Muscle layer of colon (tissue), 2 donors: Measurements from ENCODE around the gene GAREM1.

Experiments
- H3K27ac ChIP-seq: one replicate; pipeline ENCODE4 v1.7.0; 2013; ENCODE audit warnings: low read depth, mild to moderate bottlenecking, low read length, moderate library complexity
- H3K27me3 ChIP-seq, 2 donors: one replicate each; pipeline ENCODE4 v1.7.0; 2013; ENCODE audit warnings: low read length in 2 of 2, mild to moderate bottlenecking in 2 of 2; ENCODE audit not compliant: insufficient read depth in 2 of 2, control insufficient read depth in 1 of 2
- H3K36me3 ChIP-seq: one replicate; pipeline ENCODE4 v1.7.0; 2013; ENCODE audit warnings: mild to moderate bottlenecking, low read length; ENCODE audit not compliant: insufficient read depth
- H3K4me1 ChIP-seq: one replicate; pipeline ENCODE4 v1.7.0; 2013; ENCODE audit warnings: mild to moderate bottlenecking, low read length; ENCODE audit not compliant: insufficient read depth
- H3K4me3 ChIP-seq, 2 donors: one replicate each; pipeline ENCODE4 v1.7.0; 2013; ENCODE audit warnings: low read length in 2 of 2, low read depth in 1 of 2, mild to moderate bottlenecking in 1 of 2, moderate library complexity in 1 of 2
- H3K9ac ChIP-seq: one replicate; pipeline ENCODE4 v1.7.0; 2013; ENCODE audit warnings: low read length
- H3K9me3 ChIP-seq: one replicate; pipeline ENCODE4 v1.7.0; 2013; ENCODE audit warnings: mild to moderate bottlenecking, low read length
- donor health status: abdominal sarcoma.
- donor health status: Adenocarcinoma of cecum.

The GAREM1 gene

GRCh38 chr18:32454593-32454992 lies 16.1 kb downstream of the GAREM1 start:
- Histone ChIP-seq H3K36me3 (no peaks in the 10 kb centered on the region), H3K4me3 (no peak overlapping the region), H3K27ac (no peak overlapping the region), H3K9ac (no peak overlapping the region), H3K4me1 (peaks cover 19% of the 10 kb centered on the region), H3K27me3 (no peaks in the 10 kb centered on the region), H3K9me3 (no peaks in the 10 kb centered on the region)

GRCh38 chr18:32450874-32451273 lies 19.8 kb downstream of the GAREM1 start:
- no peak overlapping the region for H3K9ac ChIP-seq
- peaks cover 19% of the 10 kb centered on the region for H3K4me1 ChIP-seq
- H3K27me3 ChIP-seq: no peaks in the 10 kb centered on the region
- no peak overlapping the region for H3K4me3 ChIP-seq
- no peaks in the 10 kb centered on the region for H3K36me3 ChIP-seq
- no peak overlapping the region for H3K27ac ChIP-seq
- no peaks in the 10 kb centered on the region for H3K9me3 ChIP-seq

GRCh38 chr18:32450026-32450691 lies 20.5 kb downstream of the GAREM1 start:
- peaks cover 12% of the 10 kb centered on the region for H3K4me1 ChIP-seq
- H3K27ac ChIP-seq: no peak overlapping the region
- no peak overlapping the region for H3K4me3 ChIP-seq
- no peaks in the 10 kb centered on the region for H3K36me3 ChIP-seq
- no peak overlapping the region for H3K9ac ChIP-seq
- H3K9me3 ChIP-seq: no peaks in the 10 kb centered on the region
- no peaks in the 10 kb centered on the region for H3K27me3 ChIP-seq

GRCh38 chr18:32446780-32447179 lies 23.9 kb downstream of the GAREM1 start:
- no peaks in the 10 kb centered on the region for H3K4me1 ChIP-seq
- no peaks in the 10 kb centered on the region for H3K36me3 ChIP-seq
- no peak overlapping the region for H3K9ac ChIP-seq
- no peaks in the 10 kb centered on the region for H3K27me3 ChIP-seq
- no peak overlapping the region for H3K27ac ChIP-seq
- no peaks in the 10 kb centered on the region for H3K9me3 ChIP-seq
- no peak overlapping the region for H3K4me3 ChIP-seq

- Histone ChIP-seq H3K27ac (no peak overlapping the region), H3K36me3 (no peaks in the 10 kb centered on the region), H3K27me3 (no peaks in the 10 kb centered on the region), H3K9ac (no peak overlapping the region), H3K9me3 (no peaks in the 10 kb centered on the region), H3K4me1 (no peaks in the 10 kb centered on the region), H3K4me3 (no peak overlapping the region)
Measured at GRCh38 chr18:32445846-32446245, 24.8 kb downstream of the GAREM1 start.

GRCh38 chr18:32443706-32444215 lies 26.9 kb downstream of the GAREM1 start:
- Histone ChIP-seq H3K9ac (no peak overlapping the region), H3K4me3 (no peak overlapping the region), H3K4me1 (no peaks in the 10 kb centered on the region), H3K27ac (no peak overlapping the region), H3K9me3 (no peaks in the 10 kb centered on the region), H3K36me3 (no peaks in the 10 kb centered on the region), H3K27me3 (no peaks in the 10 kb centered on the region)

GRCh38 chr18:32443033-32443705 lies 27.5 kb downstream of the GAREM1 start:
- H3K27me3 ChIP-seq: no peaks in the 10 kb centered on the region
- H3K36me3 ChIP-seq: no peaks in the 10 kb centered on the region
- H3K9me3 ChIP-seq: no peaks in the 10 kb centered on the region
- H3K4me1 ChIP-seq: no peaks in the 10 kb centered on the region
- H3K9ac ChIP-seq: no peak overlapping the region
- H3K4me3 ChIP-seq: no peak overlapping the region
- H3K27ac ChIP-seq: no peak overlapping the region

GRCh38 chr18:32442575-32442974 lies 28.1 kb downstream of the GAREM1 start:
- H3K9me3 ChIP-seq: no peaks in the 10 kb centered on the region
- H3K36me3 ChIP-seq: no peaks in the 10 kb centered on the region
- peaks cover 3% of the 10 kb centered on the region for H3K4me1 ChIP-seq
- no peak overlapping the region for H3K4me3 ChIP-seq
- no peak overlapping the region for H3K9ac ChIP-seq
- H3K27ac ChIP-seq: no peak overlapping the region
- no peaks in the 10 kb centered on the region for H3K27me3 ChIP-seq

GRCh38 chr18:32441533-32441932 lies 29.1 kb downstream of the GAREM1 start:
- Histone ChIP-seq H3K27me3 (no peaks in the 10 kb centered on the region), H3K9ac (no peak overlapping the region), H3K9me3 (no peaks in the 10 kb centered on the region), H3K27ac (no peak overlapping the region), H3K4me1 (peaks cover 7% of the 10 kb centered on the region), H3K4me3 (no peak overlapping the region), H3K36me3 (no peaks in the 10 kb centered on the region)

GRCh38 chr18:32440518-32440917 lies 30.2 kb downstream of the GAREM1 start:
- no peak overlapping the region for H3K4me3 ChIP-seq

GRCh38 chr18:32439802-32440201 lies 30.9 kb downstream of the GAREM1 start:
- no peaks in the 10 kb centered on the region for H3K9me3 ChIP-seq
- no peak overlapping the region for H3K27ac ChIP-seq
- H3K4me1 ChIP-seq: peaks cover 7% of the 10 kb centered on the region
- no peak overlapping the region for H3K9ac ChIP-seq
- no peaks in the 10 kb centered on the region for H3K27me3 ChIP-seq
- no peaks in the 10 kb centered on the region for H3K36me3 ChIP-seq
- H3K4me3 ChIP-seq: no peak overlapping the region

More at GRCh38 chr18:32440518-32440917, 30.2 kb downstream of the GAREM1 start:
- H3K4me1 ChIP-seq: peaks cover 7% of the 10 kb centered on the region
- no peaks in the 10 kb centered on the region for H3K36me3 ChIP-seq
- no peaks in the 10 kb centered on the region for H3K9me3 ChIP-seq
- no peak overlapping the region for H3K9ac ChIP-seq
- H3K27ac ChIP-seq: no peak overlapping the region
- no peaks in the 10 kb centered on the region for H3K27me3 ChIP-seq

- no peak overlapping the region for H3K27ac ChIP-seq
- no peak overlapping the region for H3K9ac ChIP-seq
- no peaks in the 10 kb centered on the region for H3K36me3 ChIP-seq
- H3K9me3 ChIP-seq: no peaks in the 10 kb centered on the region
- no peaks in the 10 kb centered on the region for H3K27me3 ChIP-seq
- no peak overlapping the region for H3K4me3 ChIP-seq
- peaks cover 7% of the 10 kb centered on the region for H3K4me1 ChIP-seq
Measured at GRCh38 chr18:32439241-32439640, 31.4 kb downstream of the GAREM1 start.
